Loucy (cell line): Measurements from ENCODE around the gene WBP1L.

Source experiments
- H2AFZ ChIP-seq: fragments of 200-600 bp; sonication (generic); 2 replicates; pipeline ENCODE4 v1.6.0; 2016; ENCODE audit warnings: antibody characterized with exemption, mild to moderate bottlenecking, low read length, moderate library complexity
- H3F3A ChIP-seq: fragments of 200-600 bp; 2 replicates; pipeline ENCODE4 v1.6.0; 2016; ENCODE audit warnings: antibody characterized with exemption, low read depth, mild to moderate bottlenecking
- H3K27me3 ChIP-seq: fragments of 200-600 bp; sonication (generic); 2 replicates; pipeline ENCODE4 v1.6.1; 2014; ENCODE audit warnings: low read length, mild to moderate bottlenecking; ENCODE audit not compliant: insufficient read depth, poor library complexity, severe bottlenecking
- H3K36me3 ChIP-seq: fragments of 200-600 bp; sonication (generic); 2 replicates; pipeline ENCODE4 v1.6.1; 2016; ENCODE audit warnings: low read length; ENCODE audit not compliant: insufficient read depth
- H3K4me1 ChIP-seq: fragments of 200-600 bp; sonication (generic); 2 replicates; pipeline ENCODE4 v1.5.1; 2014; ENCODE audit warnings: low read length, mild to moderate bottlenecking; ENCODE audit not compliant: insufficient read depth, poor library complexity, severe bottlenecking
- H3K4me2 ChIP-seq: fragments of 200-600 bp; sonication (generic); 2 replicates; pipeline ENCODE4 v1.6.0; 2014; ENCODE audit warnings: antibody characterized with exemption, low read length, low read depth, mild to moderate bottlenecking; ENCODE audit not compliant: poor library complexity, severe bottlenecking
- H3K4me3 ChIP-seq: fragments of 200-600 bp; sonication (generic); 2 replicates; pipeline ENCODE4 v1.5.1; 2014; ENCODE audit warnings: low read length, mild to moderate bottlenecking, mixed read lengths; ENCODE audit not compliant: poor library complexity, severe bottlenecking
- H3K79me2 ChIP-seq: fragments of 200-600 bp; sonication (generic); 2 replicates; pipeline ENCODE4 v1.6.1; 2014; ENCODE audit warnings: low read length; ENCODE audit not compliant: insufficient read depth
- H3K9ac ChIP-seq: fragments of 200-600 bp; sonication (generic); 2 replicates; pipeline ENCODE4 v1.6.0; 2014; ENCODE audit warnings: mild to moderate bottlenecking, low read depth, low read length, moderate library complexity; ENCODE audit not compliant: poor library complexity, severe bottlenecking
- H3K9me2 ChIP-seq: fragments of 200-600 bp; sonication (generic); replicated peaks from 2 replicates; pipeline ENCODE4 v1.6.1; 2016; ENCODE audit warnings: low read depth, low read length, mixed read lengths
- H3K9me3 ChIP-seq: fragments of 200-600 bp; sonication (generic); 2 replicates; pipeline ENCODE4 v1.6.1; 2014; ENCODE audit warnings: mild to moderate bottlenecking, antibody characterized with exemption, low read length, low read depth; ENCODE audit not compliant: insufficient read depth
- H4K20me1 ChIP-seq: fragments of 200-600 bp; sonication (generic); 2 replicates; pipeline ENCODE4 v1.6.0; 2014; ENCODE audit warnings: antibody characterized with exemption, low read length, mild to moderate bottlenecking; ENCODE audit not compliant: insufficient read depth, poor library complexity, severe bottlenecking
- EZH2phosphoT487 ChIP-seq: fragments of 200-600 bp; IDR thresholded peaks from 2 replicates; pipeline ENCODE4 v1.6.1; 2018; ENCODE audit warnings: antibody characterized with exemption, mild to moderate bottlenecking, moderate library complexity, borderline replicate concordance
- TF ChIP-seq, protein P1 (sequence below): fragments of 200-600 bp; sonication (generic); conservative IDR thresholded peaks from 2 replicates; pipeline ENCODE4 v1.5.1; 2014; ENCODE audit warnings: mild to moderate bottlenecking, antibody characterized with exemption, low read length

The WBP1L gene

GRCh38 chr10:102726274-102726673 lies 17.5 kb upstream of the WBP1L start:
- no peaks in the 10 kb centered on the region for H3K9me3 ChIP-seq
- H3K4me3 ChIP-seq: no peak overlapping the region
- no peaks in the 10 kb centered on the region for H3K27me3 ChIP-seq
- peaks cover 3% of the 10 kb centered on the region for H3K4me1 ChIP-seq
- no peak overlapping the region for H3K4me2 ChIP-seq
- peaks cover 14% of the 10 kb centered on the region; the same call in 1 of the 2 replicates for H3K79me2 ChIP-seq
- H3F3A ChIP-seq: no peaks in the 10 kb centered on the region
- no peaks in the 10 kb centered on the region for H3K9me2 ChIP-seq
- no peak overlapping the region for H3K9ac ChIP-seq
- no peaks in the 10 kb centered on the region for H4K20me1 ChIP-seq
- TF ChIP-seq EZH2phosphoT487: no peak
- TF ChIP-seq, protein P1, sequence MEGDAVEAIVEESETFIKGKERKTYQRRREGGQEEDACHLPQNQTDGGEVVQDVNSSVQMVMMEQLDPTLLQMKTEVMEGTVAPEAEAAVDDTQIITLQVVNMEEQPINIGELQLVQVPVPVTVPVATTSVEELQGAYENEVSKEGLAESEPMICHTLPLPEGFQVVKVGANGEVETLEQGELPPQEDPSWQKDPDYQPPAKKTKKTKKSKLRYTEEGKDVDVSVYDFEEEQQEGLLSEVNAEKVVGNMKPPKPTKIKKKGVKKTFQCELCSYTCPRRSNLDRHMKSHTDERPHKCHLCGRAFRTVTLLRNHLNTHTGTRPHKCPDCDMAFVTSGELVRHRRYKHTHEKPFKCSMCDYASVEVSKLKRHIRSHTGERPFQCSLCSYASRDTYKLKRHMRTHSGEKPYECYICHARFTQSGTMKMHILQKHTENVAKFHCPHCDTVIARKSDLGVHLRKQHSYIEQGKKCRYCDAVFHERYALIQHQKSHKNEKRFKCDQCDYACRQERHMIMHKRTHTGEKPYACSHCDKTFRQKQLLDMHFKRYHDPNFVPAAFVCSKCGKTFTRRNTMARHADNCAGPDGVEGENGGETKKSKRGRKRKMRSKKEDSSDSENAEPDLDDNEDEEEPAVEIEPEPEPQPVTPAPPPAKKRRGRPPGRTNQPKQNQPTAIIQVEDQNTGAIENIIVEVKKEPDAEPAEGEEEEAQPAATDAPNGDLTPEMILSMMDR: no peak
- H3K36me3 ChIP-seq: peaks cover 27% of the 10 kb centered on the region; the same call in 1 of the 2 replicates
- H2AFZ ChIP-seq: no peak overlapping the region

DNA sequence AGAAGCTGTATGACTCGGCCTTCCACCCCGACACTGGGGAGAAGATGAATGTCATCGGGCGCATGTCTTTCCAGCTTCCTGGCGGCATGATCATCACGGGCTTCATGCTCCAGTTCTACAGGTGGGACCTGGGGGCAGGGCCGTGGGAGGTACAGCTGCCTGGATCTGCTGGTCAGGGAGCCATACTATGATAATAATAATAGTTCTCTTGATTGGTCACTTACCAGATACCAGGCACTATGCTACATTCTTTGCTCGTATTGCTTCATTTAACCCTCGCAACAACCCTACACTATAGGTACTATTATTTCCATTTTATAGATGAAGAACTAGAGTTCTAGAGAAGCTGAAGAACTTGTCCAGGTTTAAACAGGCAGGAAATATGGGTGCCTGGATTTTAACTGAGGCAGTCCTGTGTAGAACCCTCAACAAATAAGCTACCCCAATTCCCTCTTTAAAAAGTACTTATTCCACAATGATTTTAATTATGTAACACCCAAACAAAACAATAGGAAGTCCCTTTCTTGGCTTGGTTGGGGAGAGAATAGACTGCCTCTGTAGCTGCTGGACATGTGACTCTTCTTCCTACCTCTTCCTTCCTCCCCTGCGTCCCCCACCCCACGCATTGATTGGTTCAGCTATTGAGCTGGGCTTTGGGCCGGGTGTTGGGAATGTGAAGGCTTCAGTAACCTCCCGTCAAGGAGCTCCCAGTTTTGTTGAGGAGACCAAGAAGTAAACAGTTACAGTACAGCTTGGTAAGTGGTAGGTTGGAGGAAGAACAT lies 16.5 kb upstream of the WBP1L start:
- peaks cover 11% of the 10 kb centered on the region; the same call in 1 of the 2 replicates for H3K79me2 ChIP-seq
- no peak for TF ChIP-seq EZH2phosphoT487
- TF ChIP-seq, protein P1: no peak
- H2AFZ ChIP-seq: no peak overlapping the region
- H3F3A ChIP-seq: no peaks in the 10 kb centered on the region
- no peak overlapping the region for H3K4me3 ChIP-seq
- no peaks in the 10 kb centered on the region for H3K9me3 ChIP-seq
- H3K9ac ChIP-seq: no peak overlapping the region
- H3K9me2 ChIP-seq: no peaks in the 10 kb centered on the region
- H4K20me1 ChIP-seq: no peaks in the 10 kb centered on the region
- no peaks in the 10 kb centered on the region for H3K27me3 ChIP-seq
- H3K4me1 ChIP-seq: no peaks in the 10 kb centered on the region
- H3K36me3 ChIP-seq: peaks cover 35% of the 10 kb centered on the region; the same call in 1 of the 2 replicates
- no peak overlapping the region for H3K4me2 ChIP-seq

DNA sequence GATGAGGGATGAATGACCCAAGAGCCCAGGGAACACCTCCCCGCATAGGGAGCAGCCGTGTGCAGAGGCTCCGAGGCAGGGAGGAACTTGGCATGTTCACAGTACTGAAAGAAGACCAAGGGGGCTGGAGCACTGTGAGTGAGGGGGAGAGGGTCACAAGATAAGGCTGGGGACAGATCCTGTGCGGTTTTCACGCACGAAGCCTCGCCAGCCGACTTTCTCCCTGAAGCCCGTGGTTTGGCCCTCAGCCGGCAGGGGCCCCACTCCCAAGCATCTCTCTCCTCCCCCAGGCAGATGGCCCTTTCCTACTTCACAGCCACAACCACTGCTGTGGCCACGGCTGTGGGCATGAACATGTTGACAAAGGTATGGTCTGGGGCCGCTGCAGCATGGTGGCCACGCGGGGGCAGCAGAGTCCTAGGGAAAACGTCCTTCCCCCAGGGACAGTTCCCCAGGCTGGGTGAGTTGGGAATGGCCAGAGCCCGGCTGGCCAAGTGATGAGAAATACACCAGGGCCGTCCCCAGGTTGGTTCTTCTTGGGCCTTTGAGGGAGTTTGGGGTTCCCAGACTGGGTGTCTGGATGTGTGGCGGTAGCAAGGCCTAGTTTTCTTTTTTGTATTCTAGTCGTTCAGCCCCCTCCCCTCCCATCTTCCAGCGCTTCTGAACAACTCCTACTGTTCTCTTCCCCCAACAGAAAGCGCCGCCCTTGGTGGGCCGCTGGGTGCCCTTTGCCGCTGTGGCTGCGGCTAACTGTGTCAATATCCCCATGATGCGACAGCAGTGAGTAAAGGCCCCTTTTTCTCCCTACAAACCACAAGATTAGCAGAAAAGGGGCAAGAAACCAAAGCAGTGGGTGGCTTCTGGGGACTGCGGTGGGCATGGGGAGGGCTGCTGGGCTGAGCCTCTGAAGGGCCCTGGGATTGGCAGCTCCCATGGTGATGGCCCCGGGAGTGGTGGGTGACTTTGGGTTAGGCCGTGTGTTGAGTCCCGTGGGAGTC lies 14.4 kb upstream of the WBP1L start:
- no peaks in the 10 kb centered on the region for H3K9me3 ChIP-seq
- H3K9me2 ChIP-seq: no peaks in the 10 kb centered on the region
- no peaks in the 10 kb centered on the region for H3F3A ChIP-seq
- H3K4me3 ChIP-seq: no peak overlapping the region
- no peak overlapping the region for H3K4me2 ChIP-seq
- H3K4me1 ChIP-seq: no peaks in the 10 kb centered on the region
- H2AFZ ChIP-seq: no peak overlapping the region
- peaks cover 42% of the 10 kb centered on the region; the same call in 1 of the 2 replicates for H3K36me3 ChIP-seq
- H4K20me1 ChIP-seq: no peaks in the 10 kb centered on the region
- peaks cover 4% of the 10 kb centered on the region; the same call in 1 of the 2 replicates for H3K79me2 ChIP-seq
- H3K9ac ChIP-seq: no peak overlapping the region
- no peaks in the 10 kb centered on the region for H3K27me3 ChIP-seq
- TF ChIP-seq, protein P1: peak; percentile 90
- TF ChIP-seq EZH2phosphoT487: no peak
